WTC11 (cell line): ENCODE results near the gene ZNF598.

ENCODE experiments used
- RELA ChIP-seq: sonication (generic); formaldehyde crosslinking; IDR thresholded peaks from 2 replicates; pipeline ENCODE4 v1.8.1; 2022; ENCODE audit warnings: missing genetic modification reagents, mild to moderate bottlenecking, borderline replicate concordance
- TF ChIP-seq, protein P1 (sequence below): fragments of 200-600 bp; IDR thresholded peaks from 2 replicates; pipeline ENCODE4 v1.8.0; 2022; ENCODE audit warnings: antibody characterized with exemption

DNA sequence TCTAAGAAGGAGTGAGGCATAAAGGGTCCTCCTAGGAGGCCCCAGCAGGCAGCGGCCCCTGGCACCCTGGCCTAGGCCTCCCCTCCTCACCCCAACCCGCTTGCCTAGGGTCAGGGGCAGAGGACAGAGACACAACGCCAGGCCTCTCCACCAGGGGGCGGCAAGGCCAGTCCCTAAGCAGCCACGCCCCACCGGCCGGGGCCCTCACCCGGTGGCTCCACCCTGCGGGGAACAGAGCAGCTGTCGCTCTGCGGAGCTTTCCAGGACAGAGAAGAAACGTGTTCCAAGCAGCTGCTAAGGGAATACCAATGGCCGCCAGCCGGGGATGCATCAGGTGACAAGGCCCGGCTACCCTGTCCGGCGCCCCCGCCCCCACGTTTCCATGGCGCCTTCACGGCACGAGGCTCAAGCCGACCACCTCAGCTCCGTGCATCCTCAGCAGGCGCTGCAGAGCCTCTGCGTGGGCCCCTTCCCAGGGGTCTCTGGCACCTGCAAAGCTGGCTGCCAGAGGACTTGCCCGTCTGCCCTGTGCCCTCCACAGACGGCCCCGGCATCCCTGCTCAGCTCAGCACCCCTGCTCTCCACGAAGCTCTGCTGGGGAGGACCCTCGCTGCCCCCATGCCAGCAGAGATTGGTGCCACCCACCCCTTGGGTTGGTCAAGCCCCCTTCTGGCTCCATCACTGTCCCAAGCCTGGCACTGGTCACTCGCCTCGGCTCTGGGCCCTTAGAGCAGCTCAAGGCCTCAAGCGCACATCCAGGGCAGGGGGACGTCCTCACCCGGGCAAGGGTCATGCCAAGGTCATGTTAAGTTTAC is 5.6 kb downstream of the ZNF598 start:
- TF ChIP-seq, protein P1, sequence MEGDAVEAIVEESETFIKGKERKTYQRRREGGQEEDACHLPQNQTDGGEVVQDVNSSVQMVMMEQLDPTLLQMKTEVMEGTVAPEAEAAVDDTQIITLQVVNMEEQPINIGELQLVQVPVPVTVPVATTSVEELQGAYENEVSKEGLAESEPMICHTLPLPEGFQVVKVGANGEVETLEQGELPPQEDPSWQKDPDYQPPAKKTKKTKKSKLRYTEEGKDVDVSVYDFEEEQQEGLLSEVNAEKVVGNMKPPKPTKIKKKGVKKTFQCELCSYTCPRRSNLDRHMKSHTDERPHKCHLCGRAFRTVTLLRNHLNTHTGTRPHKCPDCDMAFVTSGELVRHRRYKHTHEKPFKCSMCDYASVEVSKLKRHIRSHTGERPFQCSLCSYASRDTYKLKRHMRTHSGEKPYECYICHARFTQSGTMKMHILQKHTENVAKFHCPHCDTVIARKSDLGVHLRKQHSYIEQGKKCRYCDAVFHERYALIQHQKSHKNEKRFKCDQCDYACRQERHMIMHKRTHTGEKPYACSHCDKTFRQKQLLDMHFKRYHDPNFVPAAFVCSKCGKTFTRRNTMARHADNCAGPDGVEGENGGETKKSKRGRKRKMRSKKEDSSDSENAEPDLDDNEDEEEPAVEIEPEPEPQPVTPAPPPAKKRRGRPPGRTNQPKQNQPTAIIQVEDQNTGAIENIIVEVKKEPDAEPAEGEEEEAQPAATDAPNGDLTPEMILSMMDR = peak; percentile 92
- TF ChIP-seq RELA = no peak
